Measurements from ENCODE around the gene CHIC1.
"Not testable (repeated sequence)": the region's sequence is repeated elsewhere in the genome, so short reads cannot be mapped to it uniquely, and the experiment has no call there.

Gene CHIC1

DNA sequence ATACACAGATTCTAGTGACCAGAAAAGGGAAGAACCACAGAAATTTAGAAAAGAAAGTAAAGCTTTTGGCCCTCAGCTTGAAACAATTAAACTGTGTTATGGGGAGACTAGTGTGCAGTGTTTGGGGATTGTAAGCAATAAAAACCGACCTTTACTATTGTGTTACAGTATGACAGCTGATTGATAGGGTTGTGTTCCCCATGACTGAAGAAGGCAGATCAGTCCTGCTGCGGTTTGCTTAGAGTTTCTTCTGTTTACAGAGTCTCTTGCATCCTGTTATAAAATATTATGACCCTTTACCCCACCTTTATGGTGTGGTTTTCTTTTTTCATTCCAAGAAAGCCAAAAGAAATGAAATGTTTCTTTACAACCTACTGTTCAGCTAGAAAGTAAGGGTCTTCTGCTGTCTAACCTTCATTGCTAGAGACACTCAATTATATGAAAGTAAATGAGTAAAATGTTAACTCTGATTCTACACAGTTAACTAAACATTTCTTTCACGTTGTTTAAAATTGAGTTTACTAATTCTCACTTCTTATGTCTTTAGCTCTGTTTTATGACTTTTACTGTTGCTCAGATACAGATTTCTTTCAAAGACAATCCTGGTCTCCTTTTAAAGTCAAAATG lies 18.1 kb downstream of the CHIC1 start:
- Histone ChIP-seq H3K4me2 (ENCODE audit: low read depth, low read length) (no peak overlapping the region), H3K9me2 (replicated peaks; ENCODE audit: insufficient read depth, low read length) (no peaks in the 10 kb centered on the region), H2AFZ (ENCODE audit: low read length) (no peak overlapping the region), H3K9ac (ENCODE audit: low read length) (no peak overlapping the region), H4K20me1 (ENCODE audit: insufficient read depth, low read length) (no peaks in the 10 kb centered on the region), H3K4me1 (ENCODE audit: low read length) (no peaks in the 10 kb centered on the region), H3K4me3 (ENCODE audit: low read length) (no peak overlapping the region), H3K27me3 (replicated peaks; ENCODE audit: insufficient read depth, low read length) (no peaks in the 10 kb centered on the region), H3K79me2 (ENCODE audit: low read length) (peaks cover 5% of the 10 kb centered on the region; the same call in 1 of the 2 replicates), H3K9me3 (replicated peaks; ENCODE audit: insufficient read depth, low read length) (no peaks in the 10 kb centered on the region), H3F3A (ENCODE audit: insufficient read depth, low read length) (no peaks in the 10 kb centered on the region), H3K27ac (ENCODE audit: low read length) (no peak overlapping the region), H3K36me3 (replicated peaks; ENCODE audit: insufficient read depth, low read length) (no peaks in the 10 kb centered on the region)
- TF ChIP-seq EZH2phosphoT487 (IDR thresholded peaks at IDR 0.05; ENCODE audit: low read length) (no peak), EZH2 (optimal IDR thresholded peaks at IDR 0.05; ENCODE audit: low read depth, low read length) (no peak)
- TF ChIP-seq, protein P1, sequence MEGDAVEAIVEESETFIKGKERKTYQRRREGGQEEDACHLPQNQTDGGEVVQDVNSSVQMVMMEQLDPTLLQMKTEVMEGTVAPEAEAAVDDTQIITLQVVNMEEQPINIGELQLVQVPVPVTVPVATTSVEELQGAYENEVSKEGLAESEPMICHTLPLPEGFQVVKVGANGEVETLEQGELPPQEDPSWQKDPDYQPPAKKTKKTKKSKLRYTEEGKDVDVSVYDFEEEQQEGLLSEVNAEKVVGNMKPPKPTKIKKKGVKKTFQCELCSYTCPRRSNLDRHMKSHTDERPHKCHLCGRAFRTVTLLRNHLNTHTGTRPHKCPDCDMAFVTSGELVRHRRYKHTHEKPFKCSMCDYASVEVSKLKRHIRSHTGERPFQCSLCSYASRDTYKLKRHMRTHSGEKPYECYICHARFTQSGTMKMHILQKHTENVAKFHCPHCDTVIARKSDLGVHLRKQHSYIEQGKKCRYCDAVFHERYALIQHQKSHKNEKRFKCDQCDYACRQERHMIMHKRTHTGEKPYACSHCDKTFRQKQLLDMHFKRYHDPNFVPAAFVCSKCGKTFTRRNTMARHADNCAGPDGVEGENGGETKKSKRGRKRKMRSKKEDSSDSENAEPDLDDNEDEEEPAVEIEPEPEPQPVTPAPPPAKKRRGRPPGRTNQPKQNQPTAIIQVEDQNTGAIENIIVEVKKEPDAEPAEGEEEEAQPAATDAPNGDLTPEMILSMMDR (IDR thresholded peaks at IDR 0.05; ENCODE audit: low read length) = no peak
- no peak for DNase-seq

DNA sequence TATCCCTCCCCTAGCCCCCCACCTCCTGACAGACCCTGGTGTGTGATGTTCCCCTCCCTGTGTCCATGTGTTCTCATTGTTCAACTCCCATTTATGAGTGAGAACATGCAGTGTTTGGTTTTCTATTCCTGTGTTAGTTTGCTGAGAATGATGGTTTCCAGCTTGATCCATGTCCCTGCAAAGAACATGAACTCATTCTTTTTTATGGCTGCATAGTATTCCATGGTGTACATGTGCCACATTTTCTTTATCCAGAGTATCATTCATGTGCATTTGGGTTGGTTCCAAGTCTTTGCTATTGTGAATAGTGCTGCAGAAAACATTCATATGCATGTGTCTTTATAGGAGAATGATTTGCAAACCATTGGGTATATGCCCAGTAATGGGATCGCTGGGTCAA lies 34.8 kb downstream of the CHIC1 start:
- not testable (repeated sequence) for H3K9me2 ChIP-seq (replicated peaks; ENCODE audit: insufficient read depth, low read length); H3K9me3 ChIP-seq (replicated peaks; ENCODE audit: insufficient read depth, low read length); H3K36me3 ChIP-seq (replicated peaks; ENCODE audit: insufficient read depth, low read length); H3F3A ChIP-seq (ENCODE audit: insufficient read depth, low read length); H3K27me3 ChIP-seq (replicated peaks; ENCODE audit: insufficient read depth, low read length); H2AFZ ChIP-seq (ENCODE audit: low read length); H3K4me1 ChIP-seq (ENCODE audit: low read length); H3K9ac ChIP-seq (ENCODE audit: low read length); H3K27ac ChIP-seq (ENCODE audit: low read length); H3K4me2 ChIP-seq (ENCODE audit: low read depth, low read length); H4K20me1 ChIP-seq (ENCODE audit: insufficient read depth, low read length); H3K4me3 ChIP-seq (ENCODE audit: low read length); DNase-seq; H3K79me2 ChIP-seq (ENCODE audit: low read length)

- Histone ChIP-seq H3F3A (ENCODE audit: insufficient read depth, low read length) (no peaks in the 10 kb centered on the region), H3K36me3 (replicated peaks; ENCODE audit: insufficient read depth, low read length) (no peaks in the 10 kb centered on the region; the same call in 1 of the 2 replicates), H3K9ac (ENCODE audit: low read length) (no peak overlapping the region), H3K9me2 (replicated peaks; ENCODE audit: insufficient read depth, low read length) (no peaks in the 10 kb centered on the region), H3K4me1 (ENCODE audit: low read length) (no peaks in the 10 kb centered on the region), H3K79me2 (ENCODE audit: low read length) (peaks cover 27% of the 10 kb centered on the region), H3K27ac (ENCODE audit: low read length) (no peak overlapping the region), H3K27me3 (replicated peaks; ENCODE audit: insufficient read depth, low read length) (no peaks in the 10 kb centered on the region), H3K4me2 (ENCODE audit: low read depth, low read length) (no peak overlapping the region), H3K4me3 (ENCODE audit: low read length) (no peak overlapping the region), H2AFZ (ENCODE audit: low read length) (no peak overlapping the region), H3K9me3 (replicated peaks; ENCODE audit: insufficient read depth, low read length) (no peaks in the 10 kb centered on the region), H4K20me1 (ENCODE audit: insufficient read depth, low read length) (no peaks in the 10 kb centered on the region)
- TF ChIP-seq EZH2phosphoT487 (IDR thresholded peaks at IDR 0.05; ENCODE audit: low read length) = no peak
- TF ChIP-seq, protein P1 (IDR thresholded peaks at IDR 0.05; ENCODE audit: low read length) = no peak
- no peak for TF ChIP-seq EZH2 (optimal IDR thresholded peaks at IDR 0.05; ENCODE audit: low read depth, low read length)
- no peak for DNase-seq
These were observed 52.0 kb downstream of the CHIC1 start for GRCh38 chrX:73615022-73615421.

GRCh38 chrX:73641669-73642068 lies 78.7 kb downstream of the CHIC1 start:
- not testable (repeated sequence) for H4K20me1 ChIP-seq (ENCODE audit: insufficient read depth, low read length); H2AFZ ChIP-seq (ENCODE audit: low read length); H3K9ac ChIP-seq (ENCODE audit: low read length); H3K79me2 ChIP-seq (ENCODE audit: low read length); H3K36me3 ChIP-seq (replicated peaks; ENCODE audit: insufficient read depth, low read length); H3K27me3 ChIP-seq (replicated peaks; ENCODE audit: insufficient read depth, low read length); DNase-seq; H3K9me2 ChIP-seq (replicated peaks; ENCODE audit: insufficient read depth, low read length); H3K9me3 ChIP-seq (replicated peaks; ENCODE audit: insufficient read depth, low read length); H3K4me1 ChIP-seq (ENCODE audit: low read length); H3F3A ChIP-seq (ENCODE audit: insufficient read depth, low read length); H3K4me3 ChIP-seq (ENCODE audit: low read length); H3K4me2 ChIP-seq (ENCODE audit: low read depth, low read length); H3K27ac ChIP-seq (ENCODE audit: low read length)

Measured in MM.1S (cell line).